PFSK-1 (cell line): ENCODE measurements around the gene FETUB.

Experiments used
- FOXP2 ChIP-seq: optimal IDR thresholded peaks from 2 replicates; pipeline ENCODE3; 2011; ENCODE audit warnings: borderline replicate concordance, control low read depth, inconsistent platforms; ENCODE audit not compliant: insufficient read depth; ENCODE audit errors: extremely low read length, extremely low read depth
- POLR2AphosphoS5 ChIP-seq: IDR thresholded peaks from 2 replicates; pipeline ENCODE4 v1.6.1; 2012; ENCODE audit warnings: low read depth, mild to moderate bottlenecking, control low read depth, low read length, moderate library complexity
- SIN3A ChIP-seq: IDR thresholded peaks from 2 replicates; pipeline ENCODE4 v1.6.1; 2012; ENCODE audit warnings: mild to moderate bottlenecking, low read length, moderate library complexity, borderline replicate concordance; ENCODE audit not compliant: insufficient read depth
- TAF1 ChIP-seq: IDR thresholded peaks from 2 replicates; pipeline ENCODE4 v1.6.1; 2012; ENCODE audit warnings: low read length, control low read depth, borderline replicate concordance; ENCODE audit not compliant: insufficient read depth
- TF ChIP-seq, protein P1 (sequence below), 2 experiments: IDR thresholded peaks; 2 replicates each; pipeline versions ENCODE4 v1.6.1 to v1.8.0; 2011 to 2012; ENCODE audit warnings: low read depth in 2 of 2, low read length in 2 of 2, control low read depth in 1 of 2, inconsistent platforms in 1 of 2, mild to moderate bottlenecking in 1 of 2, moderate library complexity in 1 of 2; ENCODE audit not compliant: insufficient read depth in 1 of 2

The FETUB gene

DNA sequence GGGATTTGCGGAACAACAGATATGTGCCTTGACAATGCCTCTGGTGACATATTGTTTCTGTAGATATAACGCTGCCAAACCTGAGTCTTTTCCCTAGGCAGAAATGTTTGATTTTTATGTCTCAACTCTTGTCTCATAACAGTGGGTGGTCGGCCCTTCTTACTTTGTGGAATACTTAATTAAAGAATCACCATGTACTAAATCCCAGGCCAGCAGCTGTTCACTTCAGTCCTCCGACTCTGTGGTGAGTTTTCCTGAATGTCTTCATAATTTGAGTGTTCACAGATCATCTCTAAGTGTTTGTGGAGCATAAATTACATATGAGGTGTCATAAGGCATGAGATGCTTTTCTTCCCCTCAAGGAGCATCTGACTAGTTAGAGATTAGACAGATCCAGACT lies 5.9 kb downstream of the FETUB start:
- TF ChIP-seq SIN3A (no peak), FOXP2 (no peak), TAF1 (no peak), POLR2AphosphoS5 (no peak)
- TF ChIP-seq, protein P1, sequence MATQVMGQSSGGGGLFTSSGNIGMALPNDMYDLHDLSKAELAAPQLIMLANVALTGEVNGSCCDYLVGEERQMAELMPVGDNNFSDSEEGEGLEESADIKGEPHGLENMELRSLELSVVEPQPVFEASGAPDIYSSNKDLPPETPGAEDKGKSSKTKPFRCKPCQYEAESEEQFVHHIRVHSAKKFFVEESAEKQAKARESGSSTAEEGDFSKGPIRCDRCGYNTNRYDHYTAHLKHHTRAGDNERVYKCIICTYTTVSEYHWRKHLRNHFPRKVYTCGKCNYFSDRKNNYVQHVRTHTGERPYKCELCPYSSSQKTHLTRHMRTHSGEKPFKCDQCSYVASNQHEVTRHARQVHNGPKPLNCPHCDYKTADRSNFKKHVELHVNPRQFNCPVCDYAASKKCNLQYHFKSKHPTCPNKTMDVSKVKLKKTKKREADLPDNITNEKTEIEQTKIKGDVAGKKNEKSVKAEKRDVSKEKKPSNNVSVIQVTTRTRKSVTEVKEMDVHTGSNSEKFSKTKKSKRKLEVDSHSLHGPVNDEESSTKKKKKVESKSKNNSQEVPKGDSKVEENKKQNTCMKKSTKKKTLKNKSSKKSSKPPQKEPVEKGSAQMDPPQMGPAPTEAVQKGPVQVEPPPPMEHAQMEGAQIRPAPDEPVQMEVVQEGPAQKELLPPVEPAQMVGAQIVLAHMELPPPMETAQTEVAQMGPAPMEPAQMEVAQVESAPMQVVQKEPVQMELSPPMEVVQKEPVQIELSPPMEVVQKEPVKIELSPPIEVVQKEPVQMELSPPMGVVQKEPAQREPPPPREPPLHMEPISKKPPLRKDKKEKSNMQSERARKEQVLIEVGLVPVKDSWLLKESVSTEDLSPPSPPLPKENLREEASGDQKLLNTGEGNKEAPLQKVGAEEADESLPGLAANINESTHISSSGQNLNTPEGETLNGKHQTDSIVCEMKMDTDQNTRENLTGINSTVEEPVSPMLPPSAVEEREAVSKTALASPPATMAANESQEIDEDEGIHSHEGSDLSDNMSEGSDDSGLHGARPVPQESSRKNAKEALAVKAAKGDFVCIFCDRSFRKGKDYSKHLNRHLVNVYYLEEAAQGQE (IDR thresholded peaks at IDR 0.05; ENCODE audit: insufficient read depth in 1 of 2, low read depth in 2 of 2, low read length in 2 of 2): no peak

DNA sequence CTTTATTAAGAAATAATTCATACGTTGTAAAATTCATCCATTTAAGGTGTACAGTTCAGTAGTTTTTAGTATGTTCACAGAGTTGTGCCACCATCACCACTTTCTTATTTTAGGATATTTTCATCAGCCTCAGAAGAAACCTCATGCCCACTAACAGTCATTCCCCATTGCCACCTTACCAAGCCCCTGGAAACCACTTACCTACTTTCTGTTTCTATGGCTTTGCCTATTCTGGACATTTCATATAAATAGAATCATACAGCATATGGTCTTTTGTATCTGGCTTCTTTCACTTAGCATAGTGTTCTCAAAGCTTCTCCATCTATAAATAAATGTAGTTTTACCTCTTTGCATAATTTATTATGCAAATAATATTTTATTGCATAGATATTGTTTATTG lies 6.6 kb downstream of the FETUB start:
- no peak for TF ChIP-seq POLR2AphosphoS5
- no peak for TF ChIP-seq TAF1
- TF ChIP-seq, protein P1 (IDR thresholded peaks at IDR 0.05; ENCODE audit: insufficient read depth in 1 of 2, low read depth in 2 of 2, low read length in 2 of 2): no peak
- TF ChIP-seq SIN3A: no peak
- TF ChIP-seq FOXP2: no peak

DNA sequence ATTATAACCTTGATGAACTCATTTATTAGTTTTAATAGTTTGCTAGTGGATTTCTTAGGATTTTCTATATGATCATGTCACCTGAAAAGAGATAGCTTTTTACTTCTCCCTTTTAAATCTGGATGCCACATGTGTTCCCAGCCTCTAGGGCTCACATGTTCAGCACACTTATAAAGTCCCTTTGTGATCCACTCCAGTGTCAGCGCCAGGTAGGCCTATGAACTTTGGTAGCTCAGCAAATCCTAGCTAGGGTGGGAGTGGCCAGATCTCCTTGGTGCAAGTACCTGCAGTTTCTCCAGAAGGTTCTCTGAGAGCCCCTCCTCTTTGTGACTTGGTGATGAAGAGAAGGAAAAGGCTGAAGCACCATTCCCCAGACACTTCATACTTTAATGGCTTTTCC lies 8.7 kb downstream of the FETUB start:
- TF ChIP-seq SIN3A (no peak), FOXP2 (no peak), POLR2AphosphoS5 (no peak), TAF1 (no peak)
- TF ChIP-seq, protein P1 (IDR thresholded peaks at IDR 0.05; ENCODE audit: insufficient read depth in 1 of 2, low read depth in 2 of 2, low read length in 2 of 2): no peak

DNA sequence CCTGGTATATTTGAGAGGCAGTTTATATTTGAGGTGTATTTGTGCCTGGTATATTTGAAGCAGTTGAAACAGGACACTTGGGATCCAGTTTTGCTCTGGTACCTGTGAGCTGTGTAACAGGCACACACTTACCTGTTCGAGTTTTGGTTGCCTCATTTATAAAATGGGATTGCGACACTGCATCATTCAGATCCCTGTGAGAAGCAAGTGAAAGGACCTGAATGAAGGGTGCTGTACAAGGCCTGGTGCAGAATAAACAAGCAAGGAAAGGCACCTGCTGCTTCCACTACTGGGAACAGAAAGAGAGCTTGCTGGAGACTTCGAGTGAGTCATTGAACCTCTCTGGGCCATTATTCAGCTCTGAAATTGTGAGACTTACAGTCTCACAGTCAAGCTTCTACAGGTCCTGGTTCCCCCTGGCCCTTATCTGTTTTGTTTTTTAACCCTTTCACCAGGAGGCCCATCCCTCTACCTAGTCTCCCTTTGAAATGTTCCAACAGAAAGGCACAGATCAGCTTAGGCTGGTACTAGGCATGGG lies 11.5 kb downstream of the FETUB start:
- TF ChIP-seq FOXP2: no peak
- TF ChIP-seq POLR2AphosphoS5: no peak
- no peak for TF ChIP-seq TAF1
- TF ChIP-seq, protein P1 (IDR thresholded peaks at IDR 0.05; ENCODE audit: insufficient read depth in 1 of 2, low read depth in 2 of 2, low read length in 2 of 2): no peak
- no peak for TF ChIP-seq SIN3A
